A673 (cell line): ENCODE measurements around the gene LRRC55.

Source experiments
- EZH2 ChIP-seq: fragments of 200-600 bp; sonication (generic); IDR thresholded peaks from 2 replicates; pipeline ENCODE4 v1.6.1; 2017; ENCODE audit warnings: borderline replicate concordance, low read depth, mild to moderate bottlenecking, mixed read lengths, antibody characterized with exemption, low read length; ENCODE audit not compliant: poor library complexity, severe bottlenecking
- TF ChIP-seq, protein P1 (sequence below): fragments of 300-800, 200-600 bp; sonication (generic); conservative IDR thresholded peaks from 2 replicates; pipeline ENCODE4 v1.5.1; 2017; ENCODE audit warnings: low read depth, mild to moderate bottlenecking, antibody characterized with exemption, low read length, moderate library complexity, mixed read lengths

DNA sequence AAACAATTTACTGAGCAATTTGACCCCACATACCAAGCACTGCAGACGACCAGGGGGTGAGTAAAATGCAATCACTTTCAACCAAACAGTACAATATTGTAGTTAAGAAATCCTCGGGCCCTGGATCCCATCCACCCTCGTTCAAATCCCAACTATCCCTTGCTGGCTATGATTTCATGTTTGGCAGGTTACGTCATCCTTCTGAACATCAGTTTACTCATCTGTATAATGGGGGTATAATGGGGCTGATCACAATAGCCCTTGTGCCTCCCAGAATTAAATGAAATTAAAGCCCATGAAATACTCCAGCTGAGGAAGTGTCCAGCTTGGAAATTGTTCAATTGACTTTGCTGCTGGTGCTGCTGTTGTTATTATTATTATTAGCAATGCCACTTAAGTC is 34.7 kb downstream of the LRRC55 start:
- TF ChIP-seq, protein P1, sequence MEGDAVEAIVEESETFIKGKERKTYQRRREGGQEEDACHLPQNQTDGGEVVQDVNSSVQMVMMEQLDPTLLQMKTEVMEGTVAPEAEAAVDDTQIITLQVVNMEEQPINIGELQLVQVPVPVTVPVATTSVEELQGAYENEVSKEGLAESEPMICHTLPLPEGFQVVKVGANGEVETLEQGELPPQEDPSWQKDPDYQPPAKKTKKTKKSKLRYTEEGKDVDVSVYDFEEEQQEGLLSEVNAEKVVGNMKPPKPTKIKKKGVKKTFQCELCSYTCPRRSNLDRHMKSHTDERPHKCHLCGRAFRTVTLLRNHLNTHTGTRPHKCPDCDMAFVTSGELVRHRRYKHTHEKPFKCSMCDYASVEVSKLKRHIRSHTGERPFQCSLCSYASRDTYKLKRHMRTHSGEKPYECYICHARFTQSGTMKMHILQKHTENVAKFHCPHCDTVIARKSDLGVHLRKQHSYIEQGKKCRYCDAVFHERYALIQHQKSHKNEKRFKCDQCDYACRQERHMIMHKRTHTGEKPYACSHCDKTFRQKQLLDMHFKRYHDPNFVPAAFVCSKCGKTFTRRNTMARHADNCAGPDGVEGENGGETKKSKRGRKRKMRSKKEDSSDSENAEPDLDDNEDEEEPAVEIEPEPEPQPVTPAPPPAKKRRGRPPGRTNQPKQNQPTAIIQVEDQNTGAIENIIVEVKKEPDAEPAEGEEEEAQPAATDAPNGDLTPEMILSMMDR: no peak
- TF ChIP-seq EZH2: no peak
